SJSA1 (cell line): ENCODE data around the gene GSTA4. TPM values are rescaled to one million over a fixed set of nuclear protein-coding genes. Genes with fewer than 3 reads are reported as not detected.

Experiments
- DNase-seq, 2 experiments: peaks; one replicate each; pipeline ENCODE4 v3.0.0-alpha.2; 2015 to 2020; ENCODE audit warnings: low spot score in 2 of 2, low read depth in 1 of 2
- H3K27ac ChIP-seq: fragments of 250-450 bp; sonication (Bioruptor Pico); 2 replicates; pipeline ENCODE4 v1.5.1; 2020; ENCODE audit warnings: mild to moderate bottlenecking, moderate library complexity
- H3K27me3 ChIP-seq: fragments of 250-450 bp; sonication (Bioruptor Pico); replicated peaks from 2 replicates; pipeline ENCODE4 v1.5.1; 2020; ENCODE audit warnings: mild to moderate bottlenecking, moderate library complexity
- H3K36me3 ChIP-seq: fragments of 250-450 bp; sonication (Bioruptor Pico); 2 replicates; pipeline ENCODE4 v1.5.1; 2020; ENCODE audit warnings: mild to moderate bottlenecking
- H3K4me1 ChIP-seq: fragments of 250-450 bp; sonication (Bioruptor Pico); replicated peaks from 2 replicates; pipeline ENCODE4 v1.6.1; 2021; ENCODE audit warnings: mild to moderate bottlenecking
- H3K4me3 ChIP-seq: fragments of 250-450 bp; sonication (Bioruptor Pico); 2 replicates; pipeline ENCODE4 v1.5.1; 2020; ENCODE audit warnings: mild to moderate bottlenecking
- H3K9me3 ChIP-seq: fragments of 250-450 bp; sonication (Bioruptor Pico); replicated peaks from 2 replicates; pipeline ENCODE4 v1.5.1; 2020; ENCODE audit warnings: mild to moderate bottlenecking
- total RNA-seq: library from RNA; depleted of rRNA; stranded (reverse); fragments of >200 nt; shearing (Covaris generic); gene quantifications from 2 replicates; pipeline ENCODE4 v1.2.3, GENCODE V29; 2014

GSTA4 gene
- total RNA-seq, 1 experiment from 2014 or later, result 25.8 TPM

DNA sequence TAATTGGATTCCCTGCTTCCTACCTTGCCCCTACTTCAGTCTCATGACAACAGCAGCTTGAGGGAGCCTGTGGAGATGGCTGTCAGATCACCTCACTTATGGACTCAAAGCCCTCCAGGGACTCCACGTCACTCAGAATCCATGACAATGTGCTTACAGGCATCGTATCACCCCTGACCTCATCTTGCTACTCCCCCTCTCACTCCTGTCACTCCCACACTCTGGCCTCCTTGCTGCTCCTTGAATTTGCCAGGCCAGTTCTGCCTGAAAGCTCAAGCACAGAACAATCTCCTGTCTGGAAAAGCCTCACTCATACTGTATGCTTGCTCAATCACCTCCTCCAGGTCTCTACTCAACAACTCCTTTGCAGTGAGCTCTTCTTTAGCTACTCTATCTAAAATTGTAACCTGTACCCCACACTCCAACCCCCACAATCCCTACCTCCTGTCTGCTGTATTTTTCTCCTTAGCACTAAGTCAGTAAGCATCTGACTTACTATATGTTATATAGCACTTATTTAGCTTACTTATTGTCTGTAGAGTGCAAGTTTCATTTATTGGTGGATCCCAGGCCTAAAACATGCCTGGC, 10.7 kb upstream of the GSTA4 start:
- Histone ChIP-seq H3K4me1 (no peaks in the 10 kb centered on the region), H3K4me3 (no peak overlapping the region), H3K9me3 (no peaks in the 10 kb centered on the region), H3K27ac (no peak overlapping the region), H3K27me3 (no peaks in the 10 kb centered on the region), H3K36me3 (peaks cover 37% of the 10 kb centered on the region)
- no peak for DNase-seq

DNA sequence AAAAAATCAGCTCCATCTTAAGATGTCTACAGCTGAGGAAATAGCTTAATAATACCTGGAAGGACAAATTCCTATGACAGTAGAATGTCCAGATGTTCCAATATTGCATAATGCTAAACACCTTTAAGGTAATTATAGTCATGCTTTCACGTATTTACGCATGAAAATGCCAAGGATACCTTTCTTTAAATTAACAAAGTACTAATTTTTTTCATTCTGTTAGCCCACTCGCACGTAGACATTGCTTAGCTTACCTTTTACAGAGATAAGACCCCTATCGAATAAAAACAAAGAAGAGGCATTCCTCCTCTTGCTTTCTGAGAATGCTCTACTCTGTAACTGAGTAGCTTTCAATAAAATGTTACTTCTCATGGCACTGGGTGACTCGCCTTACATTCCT, 4.4 kb upstream of the GSTA4 start:
- Histone ChIP-seq H3K4me3 (no peak overlapping the region), H3K4me1 (no peaks in the 10 kb centered on the region), H3K9me3 (no peaks in the 10 kb centered on the region), H3K27me3 (no peaks in the 10 kb centered on the region), H3K36me3 (peaks cover 9% of the 10 kb centered on the region), H3K27ac (no peak overlapping the region)
- DNase-seq, result no peak

DNA sequence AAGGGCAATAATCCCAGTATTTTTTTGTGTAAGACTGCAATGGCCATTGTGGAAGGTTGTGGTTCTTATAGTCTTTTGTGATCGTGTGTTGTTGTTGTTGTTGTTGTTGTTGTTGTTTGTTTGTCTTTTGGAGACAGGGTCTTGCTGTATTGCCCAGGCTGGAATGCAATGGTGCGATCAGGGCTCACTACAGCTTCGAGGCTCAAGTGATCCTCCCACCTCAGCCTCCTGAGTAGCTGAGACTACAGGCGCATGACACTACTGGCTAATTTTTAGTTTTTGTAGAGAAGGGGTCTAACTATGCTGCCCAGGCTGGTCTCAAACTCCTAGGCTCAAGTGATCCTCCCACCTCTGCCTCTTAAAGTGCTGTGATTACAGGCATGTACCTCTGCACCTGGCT, 3.5 kb upstream of the GSTA4 start:
- Histone ChIP-seq H3K27ac (no peak overlapping the region), H3K27me3 (no peaks in the 10 kb centered on the region), H3K9me3 (no peaks in the 10 kb centered on the region), H3K4me3 (no peak overlapping the region), H3K36me3 (peaks cover 3% of the 10 kb centered on the region), H3K4me1 (peaks cover under 1% of the 10 kb centered on the region)
- DNase-seq, result no peak

DNA sequence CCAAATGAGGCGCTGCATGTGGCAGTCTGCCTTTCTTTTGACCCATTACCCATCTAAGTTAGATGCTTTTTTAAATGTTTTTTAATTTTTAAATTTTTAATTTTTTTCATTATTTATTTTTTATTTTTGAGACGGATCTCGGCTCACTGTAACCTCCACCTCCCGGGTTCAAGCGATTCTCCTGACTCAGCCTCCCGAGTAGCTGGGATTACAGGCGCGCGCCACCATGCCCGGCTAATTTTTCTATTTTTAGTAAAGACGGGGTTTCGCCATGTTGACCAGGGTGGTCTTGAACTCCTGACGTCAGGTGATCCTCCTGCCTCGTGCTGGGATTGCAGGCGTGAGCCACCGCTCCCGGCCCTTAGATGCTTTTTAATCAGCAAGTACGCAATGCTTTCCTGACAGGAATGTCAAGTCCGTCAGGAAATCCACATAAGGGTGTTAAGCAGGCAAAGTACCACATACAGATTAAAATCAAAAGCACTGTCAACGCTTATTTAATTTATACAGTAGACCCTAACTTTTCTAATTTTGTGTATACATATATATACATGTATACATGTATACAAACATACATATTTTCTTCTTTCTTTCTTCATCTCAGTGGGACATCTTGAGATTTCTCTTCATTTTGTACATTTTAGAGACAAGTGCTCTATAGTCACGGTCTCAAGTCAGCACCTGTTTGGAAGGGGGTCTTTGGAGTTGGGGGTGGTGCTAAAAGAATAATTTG, 995 bp upstream of the GSTA4 start:
- Histone ChIP-seq H3K27ac (no peak overlapping the region), H3K27me3 (no peaks in the 10 kb centered on the region), H3K9me3 (no peaks in the 10 kb centered on the region), H3K36me3 (no peaks in the 10 kb centered on the region), H3K4me1 (peaks cover 5% of the 10 kb centered on the region), H3K4me3 (peak overlapping the region; percentile 44)
- peak; percentile 65 to 74 for DNase-seq

DNA sequence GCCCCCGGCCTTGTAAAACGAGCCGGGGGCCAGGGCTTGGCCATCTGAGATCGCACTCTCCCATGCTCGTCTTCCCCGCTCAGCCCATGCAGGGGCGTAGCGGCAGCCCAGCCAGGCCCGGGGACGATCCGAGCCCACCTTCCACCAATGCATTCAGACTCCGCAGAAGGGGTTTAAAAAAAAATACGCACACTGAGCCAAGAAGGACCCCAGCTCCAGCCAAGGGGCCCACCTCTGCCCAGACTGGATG, 320 bp downstream of the GSTA4 start:
- peak overlapping the region; percentile 44 for H3K4me3 ChIP-seq
- H3K9me3 ChIP-seq, result no peaks in the 10 kb centered on the region
- DNase-seq, result no peak
- peaks cover 14% of the 10 kb centered on the region for H3K4me1 ChIP-seq
- no peaks in the 10 kb centered on the region for H3K27me3 ChIP-seq
- H3K27ac ChIP-seq, result peak overlapping the region; percentile 95
- no peaks in the 10 kb centered on the region for H3K36me3 ChIP-seq

DNA sequence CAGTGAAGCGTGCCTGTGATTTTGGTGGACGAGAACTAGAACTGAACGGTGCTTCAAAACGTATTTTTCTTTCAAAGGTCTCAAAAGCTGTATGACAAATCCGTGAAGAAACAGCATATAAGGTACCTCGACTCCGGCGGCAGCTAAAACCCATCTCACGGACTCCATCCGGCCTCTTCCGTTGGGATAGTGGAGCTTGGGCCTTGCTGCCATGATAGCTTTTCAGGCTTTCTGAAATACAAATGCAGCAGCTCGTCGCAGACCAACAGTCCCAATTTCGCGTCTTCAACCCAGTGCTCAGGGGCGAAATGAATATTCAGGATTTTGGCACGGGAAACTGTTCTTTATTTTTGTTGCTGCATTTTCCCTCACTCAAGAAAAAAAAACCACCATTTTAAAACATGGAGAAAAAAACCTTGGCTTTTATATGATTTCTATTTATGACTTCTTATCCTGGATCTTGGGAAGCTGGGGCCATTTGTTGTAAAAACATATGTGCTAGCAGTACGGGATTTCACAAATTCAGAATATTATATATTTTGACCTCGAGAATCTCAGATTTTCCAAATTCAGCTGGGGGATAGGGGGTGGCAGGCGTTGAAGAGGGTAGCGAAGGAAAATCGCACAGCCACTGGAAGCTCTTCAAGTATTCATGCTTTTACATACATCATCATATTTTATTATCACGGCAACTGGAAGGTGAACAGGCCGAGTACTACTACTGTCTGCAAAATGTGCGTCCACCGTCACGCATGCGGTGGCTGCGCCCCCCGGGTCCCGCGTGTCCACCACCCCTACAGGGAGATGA, 849 bp downstream of the GSTA4 start:
- H3K4me1 ChIP-seq, result peaks cover 14% of the 10 kb centered on the region

DNA sequence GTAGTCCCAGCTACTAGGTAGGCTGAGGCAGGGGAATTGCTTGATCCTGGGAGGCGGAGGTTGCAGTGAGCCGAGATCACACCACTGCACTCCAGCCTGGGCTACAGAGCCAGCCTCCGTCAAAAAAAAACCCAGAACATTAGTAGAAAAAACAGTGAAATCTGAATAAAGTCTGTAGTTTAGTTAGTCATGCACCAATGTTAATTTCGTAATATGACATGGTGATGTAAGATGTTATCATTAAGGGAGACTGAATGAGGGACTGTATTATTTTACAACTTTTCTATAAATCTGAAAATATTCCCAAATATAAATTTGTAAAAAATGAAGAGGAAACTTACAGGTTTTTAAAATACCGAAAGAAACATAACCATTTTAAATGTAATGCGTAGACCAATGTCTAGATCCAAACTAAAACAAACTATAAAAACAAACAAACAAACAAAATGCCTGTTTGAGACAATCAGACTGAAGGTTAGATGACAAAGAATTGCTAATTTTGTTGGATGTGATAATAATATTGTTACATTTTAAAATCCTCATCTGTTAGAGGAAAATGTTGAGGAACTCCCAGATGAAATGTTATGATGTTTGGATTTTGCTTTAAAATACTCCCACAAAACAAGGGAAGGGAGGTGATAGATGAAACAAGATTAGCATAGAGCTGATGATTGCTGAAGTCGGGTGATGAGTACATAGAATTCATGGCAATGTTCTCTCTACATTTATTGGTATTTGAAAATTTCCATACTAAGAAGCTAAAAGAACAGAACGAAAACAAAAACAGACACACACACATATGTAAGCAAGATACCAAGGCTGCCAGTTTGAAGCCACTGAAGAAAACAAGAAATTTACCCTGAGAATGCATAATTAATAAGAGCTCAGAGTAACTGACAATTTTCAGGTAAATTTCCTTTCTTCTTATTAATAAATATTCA, 1.8 kb downstream of the GSTA4 start:
- DNase-seq, result peak in 1 of 2 experiments; percentile 4
- Histone ChIP-seq H3K27ac (peak overlapping the region; percentile 95; the same call in 1 of the 2 replicates), H3K9me3 (no peaks in the 10 kb centered on the region)

More for the DNA sequence above, 849 bp downstream of the GSTA4 start:
- H3K9me3 ChIP-seq, result no peaks in the 10 kb centered on the region
- peak in 1 of 2 experiments; percentile 59 for DNase-seq
- peak overlapping the region; percentile 95 for H3K27ac ChIP-seq
- no peaks in the 10 kb centered on the region for H3K36me3 ChIP-seq
- H3K27me3 ChIP-seq, result no peaks in the 10 kb centered on the region
- peak overlapping the region; percentile 44 for H3K4me3 ChIP-seq

DNA sequence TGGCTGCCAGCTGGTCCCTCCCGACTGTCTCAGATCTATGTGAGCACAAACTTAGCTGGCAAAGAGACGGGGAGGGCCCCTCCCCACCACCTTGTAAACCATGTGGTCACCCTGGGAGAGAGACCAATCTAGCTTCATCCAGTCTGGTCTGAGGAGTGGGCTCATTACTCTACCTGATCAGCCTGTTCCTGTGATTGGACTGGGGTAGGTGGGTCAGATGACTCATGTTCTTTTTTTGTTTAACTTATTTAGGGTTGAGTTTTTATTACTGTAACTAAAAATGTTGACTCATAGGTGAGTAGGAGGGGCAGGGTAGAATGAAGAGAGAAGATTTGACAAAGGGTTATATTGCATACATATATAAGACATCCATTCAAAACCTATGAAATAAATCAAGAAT, 4.7 kb downstream of the GSTA4 start:
- Histone ChIP-seq H3K9me3 (no peaks in the 10 kb centered on the region), H3K36me3 (no peaks in the 10 kb centered on the region), H3K4me3 (no peak overlapping the region), H3K4me1 (peaks cover 14% of the 10 kb centered on the region), H3K27me3 (no peaks in the 10 kb centered on the region), H3K27ac (no peak overlapping the region)
- DNase-seq, result peak in 1 of 2 experiments; percentile 28

More for the DNA sequence above, 1.8 kb downstream of the GSTA4 start:
- no peaks in the 10 kb centered on the region for H3K27me3 ChIP-seq
- H3K36me3 ChIP-seq, result no peaks in the 10 kb centered on the region
- peak overlapping the region; percentile 44; the same call in 1 of the 2 replicates for H3K4me3 ChIP-seq
- peaks cover 14% of the 10 kb centered on the region for H3K4me1 ChIP-seq

DNA sequence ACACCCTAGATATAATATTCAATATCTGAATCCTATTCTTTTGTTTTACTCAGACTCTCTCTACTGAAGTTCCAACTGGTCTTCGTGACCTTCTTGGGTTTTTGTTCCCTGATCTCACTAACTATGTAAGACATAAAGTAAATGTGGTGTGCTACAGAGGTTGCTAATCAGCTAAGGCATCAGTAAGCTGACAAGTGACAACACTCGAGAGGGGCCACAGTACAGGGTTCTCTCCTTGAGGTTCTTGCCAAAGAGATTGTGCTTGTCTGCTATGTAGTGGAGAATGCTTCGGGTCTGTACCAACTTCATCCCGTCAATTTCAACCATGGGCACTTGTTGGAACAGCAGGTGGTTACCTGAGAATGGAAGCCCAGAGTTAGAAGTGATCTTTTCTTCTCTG, 9.9 kb downstream of the GSTA4 start:
- no peaks in the 10 kb centered on the region for H3K27me3 ChIP-seq
- H3K4me1 ChIP-seq, result peaks cover 17% of the 10 kb centered on the region
- no peak overlapping the region for H3K27ac ChIP-seq
- H3K9me3 ChIP-seq, result no peaks in the 10 kb centered on the region
- DNase-seq, result no peak
- H3K4me3 ChIP-seq, result no peak overlapping the region
- H3K36me3 ChIP-seq, result peaks cover 14% of the 10 kb centered on the region; the same call in 1 of the 2 replicates

DNA sequence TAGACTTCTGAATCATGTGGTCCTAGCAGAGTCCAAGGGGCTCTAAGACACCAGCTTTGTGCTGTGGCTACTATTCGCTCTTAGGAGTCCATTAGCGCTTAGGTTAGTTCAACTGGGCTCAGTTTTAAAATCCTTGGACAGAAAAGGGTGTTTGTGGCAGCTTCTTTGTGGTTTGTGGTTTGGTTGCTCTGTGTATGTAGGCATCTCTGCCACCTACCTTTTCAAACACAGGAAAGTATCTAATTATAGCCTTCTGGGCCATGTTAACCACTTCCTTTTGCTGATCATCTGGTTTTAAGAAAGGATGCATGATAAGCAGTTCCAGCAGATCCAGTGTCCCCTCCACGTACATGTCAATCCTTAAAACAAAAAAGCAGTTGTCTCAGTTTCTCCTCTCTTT, 10.8 kb downstream of the GSTA4 start:
- Histone ChIP-seq H3K4me3 (no peak overlapping the region), H3K36me3 (peaks cover 14% of the 10 kb centered on the region; the same call in 1 of the 2 replicates), H3K27me3 (no peaks in the 10 kb centered on the region), H3K4me1 (peaks cover 14% of the 10 kb centered on the region), H3K27ac (no peak overlapping the region), H3K9me3 (no peaks in the 10 kb centered on the region)
- DNase-seq, result peak in 1 of 2 experiments; percentile 51

DNA sequence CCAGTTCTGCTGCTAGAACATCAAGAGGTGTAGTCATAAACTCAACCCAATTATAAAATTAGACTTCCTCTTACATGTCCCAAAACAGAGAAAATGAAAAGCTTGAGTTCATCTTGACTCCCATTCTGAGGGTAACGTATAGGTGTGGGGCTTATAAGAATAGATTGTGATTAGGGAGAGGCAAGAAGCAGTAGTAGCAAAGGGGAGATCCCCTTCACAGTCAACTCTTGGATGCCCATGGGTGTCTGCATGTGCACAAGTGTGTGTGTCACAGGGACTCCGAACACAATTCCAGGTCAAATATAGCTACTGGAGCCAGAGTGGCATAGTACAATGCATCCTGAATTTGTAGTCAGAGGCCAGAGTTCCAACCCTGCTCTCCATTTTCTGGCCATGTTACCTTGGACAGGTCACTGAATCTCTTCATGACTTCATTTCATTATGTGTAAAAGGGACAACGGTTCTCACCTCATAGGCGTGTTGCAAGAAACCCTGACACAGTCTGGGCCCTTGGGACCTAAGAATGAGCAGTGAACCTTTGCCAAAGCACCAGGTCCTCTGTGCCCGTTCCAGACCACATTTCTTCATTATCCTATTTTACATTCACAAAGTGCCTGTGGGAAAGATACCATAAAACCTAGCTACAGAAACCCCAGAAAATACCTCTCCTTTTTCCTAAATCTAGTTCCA, 11.8 kb downstream of the GSTA4 start:
- DNase-seq, result no peak
- Histone ChIP-seq H3K4me1 (peaks cover 14% of the 10 kb centered on the region), H3K4me3 (no peak overlapping the region), H3K36me3 (peaks cover 14% of the 10 kb centered on the region; the same call in 1 of the 2 replicates), H3K27me3 (no peaks in the 10 kb centered on the region), H3K9me3 (no peaks in the 10 kb centered on the region), H3K27ac (no peak overlapping the region)

DNA sequence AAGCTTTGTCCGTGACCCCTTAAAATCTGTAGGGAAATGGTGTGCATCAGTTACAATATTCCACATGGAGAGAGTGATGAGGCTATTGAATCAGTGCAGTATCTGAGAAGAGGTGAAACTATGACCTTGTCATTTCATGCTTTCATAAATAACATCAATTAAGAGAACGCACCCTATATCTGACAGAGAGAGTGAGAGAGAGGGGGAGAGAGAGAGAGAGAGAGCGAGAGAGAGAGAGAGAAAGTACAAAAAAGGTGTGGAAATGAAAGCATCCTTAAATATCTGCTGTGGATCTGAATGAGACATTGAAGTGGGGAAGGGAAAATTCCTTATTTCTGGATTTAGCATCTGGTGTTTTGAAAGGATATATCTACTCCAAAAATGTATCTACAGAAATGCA, 12.4 kb downstream of the GSTA4 start:
- no peak overlapping the region for H3K27ac ChIP-seq
- H3K4me3 ChIP-seq, result no peak overlapping the region
- H3K36me3 ChIP-seq, result peaks cover 14% of the 10 kb centered on the region; the same call in 1 of the 2 replicates
- H3K27me3 ChIP-seq, result no peaks in the 10 kb centered on the region
- H3K9me3 ChIP-seq, result no peaks in the 10 kb centered on the region
- DNase-seq, result no peak
- peaks cover 14% of the 10 kb centered on the region for H3K4me1 ChIP-seq
